Karpas-422 (cell line): ENCODE data around the gene HAPLN2. TPM values are rescaled to one million over a fixed set of nuclear protein-coding genes. Genes with fewer than 3 reads are reported as not detected.

Experiments
- DNase-seq: peaks from one replicate; pipeline ENCODE4 v3.0.0-alpha.2; 2015
- H2AFZ ChIP-seq: fragments of 200-600 bp; sonication (generic); 2 replicates; pipeline ENCODE4 v1.6.1; 2014; ENCODE audit warnings: antibody characterized with exemption, low read length, mixed read lengths
- H3K27ac ChIP-seq: fragments of 200-600 bp; sonication (generic); 2 replicates; pipeline ENCODE4 v1.5.1; 2014; ENCODE audit warnings: mild to moderate bottlenecking, low read length, moderate library complexity
- H3K27me3 ChIP-seq: fragments of 200-600 bp; sonication (generic); 2 replicates; pipeline ENCODE4 v1.6.1; 2014; ENCODE audit warnings: low read length, mixed read lengths
- H3K36me3 ChIP-seq: fragments of 200-600 bp; sonication (generic); 2 replicates; pipeline ENCODE4 v1.6.1; 2014; ENCODE audit warnings: low read length, mixed read lengths; ENCODE audit not compliant: insufficient read depth
- H3K4me1 ChIP-seq: fragments of 200-600 bp; sonication (generic); 2 replicates; pipeline ENCODE4 v1.6.1; 2014; ENCODE audit warnings: mild to moderate bottlenecking, low read length, mixed read lengths
- H3K4me2 ChIP-seq: fragments of 200-600 bp; sonication (generic); 2 replicates; pipeline ENCODE4 v1.6.1; 2014; ENCODE audit warnings: low read length, low read depth, mild to moderate bottlenecking; ENCODE audit not compliant: poor library complexity, severe bottlenecking
- H3K4me3 ChIP-seq: fragments of 200-600 bp; sonication (generic); 2 replicates; pipeline ENCODE4 v1.5.1; 2014; ENCODE audit warnings: mild to moderate bottlenecking, antibody characterized with exemption, low read length, mixed read lengths
- H3K79me2 ChIP-seq: fragments of 200-600 bp; sonication (generic); 2 replicates; pipeline ENCODE4 v1.6.1; 2014; ENCODE audit warnings: mild to moderate bottlenecking, low read length, mixed read lengths
- H3K9ac ChIP-seq: fragments of 200-600 bp; sonication (generic); 2 replicates; pipeline ENCODE4 v1.6.0; 2014; ENCODE audit warnings: low read length
- H3K9me2 ChIP-seq: fragments of 200-600 bp; sonication (generic), shearing (Covaris generic); replicated peaks from 2 replicates; pipeline ENCODE4 v1.6.0; 2014; ENCODE audit warnings: mild to moderate bottlenecking, low read length, moderate library complexity; ENCODE audit not compliant: insufficient read depth
- H3K9me3 ChIP-seq: fragments of 300-700, 200-600 bp; sonication (generic); 2 replicates; pipeline ENCODE4 v1.6.1; 2014; ENCODE audit warnings: low read length, mixed read lengths
- H4K20me1 ChIP-seq: fragments of 200-600 bp; sonication (generic); 2 replicates; pipeline ENCODE4 v1.6.1; 2014; ENCODE audit warnings: mild to moderate bottlenecking, antibody characterized with exemption, low read length, low read depth; ENCODE audit not compliant: insufficient read depth
- total RNA-seq: library from RNA; depleted of rRNA; stranded (reverse); fragments of >200 nt; shearing (Covaris generic); gene quantifications from 2 replicates; pipeline ENCODE4 v1.2.3, GENCODE V29; 2014; ENCODE audit warnings: low replicate concordance

Gene HAPLN2
- total RNA-seq, 1 experiment from 2014 or later, result not detected

DNA sequence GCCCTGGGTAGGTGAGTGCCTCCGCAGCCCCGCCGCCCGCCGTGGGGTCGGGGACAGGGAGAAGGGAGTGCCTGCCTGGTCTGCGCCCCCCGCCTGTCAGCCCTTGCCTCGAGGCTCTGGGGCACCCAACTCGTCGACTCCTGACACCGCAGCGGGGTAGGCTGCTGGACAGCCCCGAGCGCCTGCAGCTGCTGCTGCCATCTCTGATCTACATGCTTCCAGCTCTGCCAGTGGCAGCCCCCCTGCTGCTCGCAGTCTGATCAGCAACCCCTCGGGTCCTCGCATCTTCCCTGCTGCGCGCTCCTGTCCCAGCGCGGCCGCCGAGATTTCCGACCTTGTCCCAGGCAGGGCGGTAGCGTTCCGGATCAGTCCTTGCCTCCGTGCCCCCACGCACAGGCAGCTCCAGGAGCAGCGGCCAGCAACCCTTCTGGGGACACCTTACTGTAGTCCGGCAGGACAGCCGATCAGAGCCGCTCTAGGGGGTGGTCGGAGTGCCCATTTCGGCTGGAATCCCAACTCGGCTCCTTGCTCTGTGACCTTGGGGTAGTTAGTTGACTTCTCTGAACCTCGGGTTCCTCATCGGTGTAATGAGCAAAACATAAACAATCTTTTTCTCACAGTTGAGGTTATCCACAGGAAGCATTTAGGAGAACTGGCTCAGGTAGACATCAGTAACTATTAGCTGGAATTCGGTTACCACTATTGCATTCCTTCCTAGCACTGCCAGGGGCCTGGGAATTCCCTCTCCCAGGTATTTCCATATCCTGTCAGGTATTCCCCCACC is 23.2 kb downstream of the HAPLN2 start:
- Histone ChIP-seq H3K9me2 (no peaks in the 10 kb centered on the region), H3K27me3 (no peaks in the 10 kb centered on the region), H2AFZ (no peak overlapping the region), H3K79me2 (no peaks in the 10 kb centered on the region), H3K4me1 (no peaks in the 10 kb centered on the region), H3K4me3 (no peak overlapping the region), H3K36me3 (no peaks in the 10 kb centered on the region), H3K4me2 (no peak overlapping the region), H3K9ac (no peak overlapping the region), H3K9me3 (no peaks in the 10 kb centered on the region), H3K27ac (no peak overlapping the region), H4K20me1 (no peaks in the 10 kb centered on the region)
- DNase-seq, result no peak

GRCh38 chr1:156643049-156643777 is 24.0 kb downstream of the HAPLN2 start:
- Histone ChIP-seq H3K79me2 (no peaks in the 10 kb centered on the region), H3K4me2 (no peak overlapping the region), H3K4me3 (no peak overlapping the region), H3K27me3 (no peaks in the 10 kb centered on the region), H3K27ac (no peak overlapping the region), H3K4me1 (no peaks in the 10 kb centered on the region), H3K9me3 (no peaks in the 10 kb centered on the region), H3K9ac (no peak overlapping the region), H3K36me3 (no peaks in the 10 kb centered on the region), H3K9me2 (no peaks in the 10 kb centered on the region), H2AFZ (no peak overlapping the region), H4K20me1 (no peaks in the 10 kb centered on the region)
- no peak for DNase-seq

GRCh38 chr1:156643778-156644092 is 24.5 kb downstream of the HAPLN2 start:
- H3K4me1 ChIP-seq, result no peaks in the 10 kb centered on the region
- no peak overlapping the region for H3K4me2 ChIP-seq
- no peak overlapping the region for H3K4me3 ChIP-seq
- H3K9ac ChIP-seq, result no peak overlapping the region
- H3K27ac ChIP-seq, result no peak overlapping the region
- DNase-seq, result no peak
- H3K9me2 ChIP-seq, result no peaks in the 10 kb centered on the region
- no peaks in the 10 kb centered on the region for H3K79me2 ChIP-seq
- H3K9me3 ChIP-seq, result no peaks in the 10 kb centered on the region
- no peaks in the 10 kb centered on the region for H4K20me1 ChIP-seq
- no peak overlapping the region for H2AFZ ChIP-seq
- H3K27me3 ChIP-seq, result no peaks in the 10 kb centered on the region
- no peaks in the 10 kb centered on the region for H3K36me3 ChIP-seq

DNA sequence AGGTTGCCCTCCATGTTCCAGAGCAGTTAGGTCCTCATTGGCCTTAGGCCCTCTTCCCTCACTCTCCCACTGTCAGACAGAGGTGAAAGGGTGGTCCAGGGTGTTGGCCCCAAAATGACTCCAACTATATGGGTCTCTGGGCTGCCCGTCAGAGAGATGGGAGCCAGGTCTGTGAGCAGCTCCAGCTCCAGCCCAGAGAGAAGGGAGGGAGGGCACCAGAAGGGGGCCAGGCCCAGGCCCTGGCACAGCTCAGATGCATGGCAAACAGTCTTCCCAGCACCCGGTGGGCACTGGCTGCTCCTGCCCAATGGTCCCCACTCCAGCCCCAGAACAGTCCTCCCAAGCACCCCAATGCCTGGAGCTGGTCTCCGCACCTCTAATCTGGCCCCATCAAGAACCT is 24.9 kb downstream of the HAPLN2 start:
- H3K9me3 ChIP-seq, result no peaks in the 10 kb centered on the region
- H4K20me1 ChIP-seq, result no peaks in the 10 kb centered on the region
- no peaks in the 10 kb centered on the region for H3K79me2 ChIP-seq
- no peak for DNase-seq
- no peak overlapping the region for H3K4me3 ChIP-seq
- H3K27ac ChIP-seq, result no peak overlapping the region
- no peaks in the 10 kb centered on the region for H3K4me1 ChIP-seq
- no peaks in the 10 kb centered on the region for H3K27me3 ChIP-seq
- H3K9ac ChIP-seq, result no peak overlapping the region
- H2AFZ ChIP-seq, result no peak overlapping the region
- H3K36me3 ChIP-seq, result no peaks in the 10 kb centered on the region
- no peaks in the 10 kb centered on the region for H3K9me2 ChIP-seq
- no peak overlapping the region for H3K4me2 ChIP-seq

DNA sequence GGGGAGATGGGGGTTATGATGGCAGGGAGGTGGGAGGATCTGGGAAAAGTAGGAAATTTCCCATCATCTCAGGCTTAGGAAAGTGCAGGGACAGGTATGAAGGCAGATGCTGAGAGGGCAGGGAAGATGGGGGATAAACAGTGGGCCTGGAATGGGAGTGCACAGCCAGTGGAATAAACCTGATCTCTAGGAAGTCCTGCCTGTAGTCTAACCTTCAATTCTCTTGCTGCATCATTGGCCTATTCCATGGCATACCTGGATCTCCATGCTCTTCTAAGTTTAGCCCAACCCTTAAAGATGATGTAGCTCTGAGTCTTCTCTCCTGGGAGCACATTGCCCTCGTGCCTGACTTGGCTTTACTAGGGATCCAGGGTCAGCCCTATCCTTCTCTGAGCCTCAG is 25.4 kb downstream of the HAPLN2 start:
- no peaks in the 10 kb centered on the region for H3K27me3 ChIP-seq

GRCh38 chr1:156645056-156645455 is 25.8 kb downstream of the HAPLN2 start:
- no peak overlapping the region for H3K4me2 ChIP-seq
- no peak for DNase-seq
- no peaks in the 10 kb centered on the region for H3K9me3 ChIP-seq
- H3K9me2 ChIP-seq, result no peaks in the 10 kb centered on the region
- H3K27me3 ChIP-seq, result no peaks in the 10 kb centered on the region
- no peaks in the 10 kb centered on the region for H4K20me1 ChIP-seq
- no peaks in the 10 kb centered on the region for H3K36me3 ChIP-seq
- no peak overlapping the region for H3K9ac ChIP-seq
- H2AFZ ChIP-seq, result no peak overlapping the region
- H3K27ac ChIP-seq, result no peak overlapping the region
- H3K4me1 ChIP-seq, result no peaks in the 10 kb centered on the region
- no peak overlapping the region for H3K4me3 ChIP-seq
- no peaks in the 10 kb centered on the region for H3K79me2 ChIP-seq

More for the DNA sequence above, 25.4 kb downstream of the HAPLN2 start:
- no peaks in the 10 kb centered on the region for H3K9me3 ChIP-seq
- no peak overlapping the region for H2AFZ ChIP-seq
- H3K79me2 ChIP-seq, result no peaks in the 10 kb centered on the region
- H3K9ac ChIP-seq, result no peak overlapping the region
- no peaks in the 10 kb centered on the region for H3K36me3 ChIP-seq
- no peak for DNase-seq
- no peak overlapping the region for H3K4me2 ChIP-seq
- no peak overlapping the region for H3K4me3 ChIP-seq
- H3K9me2 ChIP-seq, result no peaks in the 10 kb centered on the region
- H3K4me1 ChIP-seq, result no peaks in the 10 kb centered on the region
- no peaks in the 10 kb centered on the region for H4K20me1 ChIP-seq
- H3K27ac ChIP-seq, result no peak overlapping the region

GRCh38 chr1:156645666-156646065 is 26.5 kb downstream of the HAPLN2 start:
- Histone ChIP-seq H3K4me1 (no peaks in the 10 kb centered on the region), H3K9ac (no peak overlapping the region), H3K4me2 (no peak overlapping the region), H3K36me3 (no peaks in the 10 kb centered on the region), H3K27ac (no peak overlapping the region), H3K9me2 (no peaks in the 10 kb centered on the region), H3K4me3 (no peak overlapping the region), H3K79me2 (no peaks in the 10 kb centered on the region), H4K20me1 (no peaks in the 10 kb centered on the region), H3K27me3 (no peaks in the 10 kb centered on the region), H2AFZ (no peak overlapping the region), H3K9me3 (no peaks in the 10 kb centered on the region)
- DNase-seq, result no peak

- H3K27me3 ChIP-seq, result no peaks in the 10 kb centered on the region
Measured at GRCh38 chr1:156646738-156647211, 27.6 kb downstream of the HAPLN2 start.

More at GRCh38 chr1:156646738-156647211, 27.6 kb downstream of the HAPLN2 start:
- H2AFZ ChIP-seq, result no peak overlapping the region
- no peaks in the 10 kb centered on the region for H3K9me3 ChIP-seq
- no peak overlapping the region for H3K9ac ChIP-seq
- no peak overlapping the region for H3K4me3 ChIP-seq
- H4K20me1 ChIP-seq, result no peaks in the 10 kb centered on the region
- no peaks in the 10 kb centered on the region for H3K79me2 ChIP-seq
- no peaks in the 10 kb centered on the region for H3K9me2 ChIP-seq
- H3K4me1 ChIP-seq, result no peaks in the 10 kb centered on the region
- no peaks in the 10 kb centered on the region for H3K36me3 ChIP-seq
- no peak overlapping the region for H3K27ac ChIP-seq
- no peak overlapping the region for H3K4me2 ChIP-seq
- no peak for DNase-seq
